Right lobe of liver (tissue), 4 donors: ENCODE results near the gene ARG2.

ENCODE experiments used
- POLR2A ChIP-seq: fragments of 450-650 bp; IDR thresholded peaks from one replicate; pipeline ENCODE4 v1.6.1; 2017; ENCODE audit warnings: antibody characterized with exemption, mild to moderate bottlenecking
- TF ChIP-seq, protein P1 (sequence below), 4 donors: fragments of 200-600 bp in 3 of 4; fragments of 450-650 bp in 1 of 4; IDR thresholded peaks; one replicate each; pipeline versions ENCODE4 v1.5.1 to v1.8.0; 2016 to 2022; ENCODE audit warnings: antibody characterized with exemption in 4 of 4, mild to moderate bottlenecking in 2 of 4
- donor health status: DM: no; HTN: no; CAD: no.
- donor health status: DM: no; HTN: no; CAD: no.
- donor health status: DM: no; HTN: yes; CAD: no.

- no peak for TF ChIP-seq POLR2A
- TF ChIP-seq, protein P1, sequence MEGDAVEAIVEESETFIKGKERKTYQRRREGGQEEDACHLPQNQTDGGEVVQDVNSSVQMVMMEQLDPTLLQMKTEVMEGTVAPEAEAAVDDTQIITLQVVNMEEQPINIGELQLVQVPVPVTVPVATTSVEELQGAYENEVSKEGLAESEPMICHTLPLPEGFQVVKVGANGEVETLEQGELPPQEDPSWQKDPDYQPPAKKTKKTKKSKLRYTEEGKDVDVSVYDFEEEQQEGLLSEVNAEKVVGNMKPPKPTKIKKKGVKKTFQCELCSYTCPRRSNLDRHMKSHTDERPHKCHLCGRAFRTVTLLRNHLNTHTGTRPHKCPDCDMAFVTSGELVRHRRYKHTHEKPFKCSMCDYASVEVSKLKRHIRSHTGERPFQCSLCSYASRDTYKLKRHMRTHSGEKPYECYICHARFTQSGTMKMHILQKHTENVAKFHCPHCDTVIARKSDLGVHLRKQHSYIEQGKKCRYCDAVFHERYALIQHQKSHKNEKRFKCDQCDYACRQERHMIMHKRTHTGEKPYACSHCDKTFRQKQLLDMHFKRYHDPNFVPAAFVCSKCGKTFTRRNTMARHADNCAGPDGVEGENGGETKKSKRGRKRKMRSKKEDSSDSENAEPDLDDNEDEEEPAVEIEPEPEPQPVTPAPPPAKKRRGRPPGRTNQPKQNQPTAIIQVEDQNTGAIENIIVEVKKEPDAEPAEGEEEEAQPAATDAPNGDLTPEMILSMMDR (IDR thresholded peaks at IDR 0.05) = no peak
These were observed 53.7 kb downstream of the ARG2 start for GRCh38 chr14:67673451-67673850.
